Measurements from ENCODE around the gene ACOXL.
A peak's percentile ranks its signal among the peaks of the same experiment; 100 is the strongest.

The ACOXL gene

DNA sequence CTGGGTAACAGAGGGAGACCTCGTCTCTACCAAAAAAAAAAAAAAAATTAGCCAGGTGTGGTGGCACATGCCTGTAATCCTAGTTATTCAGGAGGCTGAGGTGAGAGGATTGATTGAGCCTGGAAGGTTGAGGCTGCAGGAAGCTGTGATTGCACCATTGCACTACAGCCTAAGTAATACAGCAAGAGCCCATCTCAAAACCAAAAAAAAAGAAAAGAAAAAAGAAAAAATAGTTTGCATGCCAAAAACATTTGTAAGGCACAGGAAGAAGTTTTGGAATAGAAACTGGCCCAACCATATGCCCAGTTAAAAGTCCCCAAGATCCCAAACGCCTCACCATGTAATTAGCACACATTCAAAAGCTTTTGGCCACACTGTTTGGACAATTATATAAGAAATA is 13.4 kb upstream of the ACOXL start:
- DNase-seq: no peak

DNA sequence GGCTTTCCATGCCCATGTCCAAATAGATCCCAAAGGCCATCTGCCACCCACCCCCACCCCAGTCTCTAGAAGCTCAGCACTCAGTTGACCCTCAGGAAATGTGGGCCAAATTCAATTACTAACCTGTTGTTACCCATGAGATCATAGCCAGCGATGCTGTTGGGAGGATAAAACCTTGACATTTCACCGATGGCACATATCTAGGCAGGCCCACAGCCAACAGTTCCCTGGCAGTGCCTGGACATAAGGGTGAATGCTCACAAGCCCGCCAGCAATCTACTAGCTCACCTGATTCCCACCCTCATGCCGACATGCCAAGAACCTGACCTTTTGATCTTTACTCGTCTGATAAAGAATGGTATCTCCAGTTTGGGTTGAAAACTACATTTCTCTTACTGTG is 11.8 kb upstream of the ACOXL start:
- no peak for DNase-seq

GRCh38 chr2:110724820-110725219 is 7.6 kb upstream of the ACOXL start:
- no peak for DNase-seq

DNA sequence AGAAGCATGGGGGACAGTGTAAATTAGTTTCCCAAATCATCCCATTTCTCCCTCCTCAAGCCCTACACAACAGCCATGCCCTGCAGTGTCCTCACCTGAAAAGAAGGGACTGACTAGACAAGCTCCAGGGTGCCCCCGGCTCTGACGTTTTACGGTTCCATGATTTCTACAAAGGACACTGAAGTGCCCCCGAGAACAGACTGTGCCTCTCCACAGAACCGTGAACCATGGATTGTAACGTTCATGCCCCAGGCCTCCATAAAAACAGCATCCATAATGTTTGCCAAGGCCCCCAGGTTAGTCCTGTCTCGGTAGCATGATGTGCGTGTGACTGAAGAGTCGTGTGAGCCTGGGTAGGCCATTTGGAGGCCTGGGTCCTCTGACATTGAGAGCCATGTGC is 7.0 kb upstream of the ACOXL start:
- DNase-seq: no peak

DNA sequence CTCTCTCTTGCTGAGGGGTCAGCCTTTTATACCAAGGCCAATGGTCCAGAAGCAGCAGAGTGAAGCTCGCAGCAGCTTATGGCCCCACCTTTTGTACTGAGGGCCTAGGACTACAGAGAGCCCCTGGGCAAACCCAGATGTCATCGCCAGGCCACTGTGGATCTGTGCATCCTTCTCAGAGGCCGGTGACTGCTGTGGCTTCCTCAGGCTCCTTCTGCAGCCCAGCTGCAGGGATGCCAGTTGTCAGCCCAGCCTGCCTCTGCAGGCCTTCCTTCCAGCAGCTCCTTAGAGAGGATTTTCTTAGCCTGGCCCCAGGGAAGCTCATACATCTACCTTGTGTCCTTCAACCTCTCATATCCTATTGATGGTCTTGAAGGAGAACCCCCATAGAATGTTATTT is 6.5 kb upstream of the ACOXL start:
- DNase-seq: no peak

DNA sequence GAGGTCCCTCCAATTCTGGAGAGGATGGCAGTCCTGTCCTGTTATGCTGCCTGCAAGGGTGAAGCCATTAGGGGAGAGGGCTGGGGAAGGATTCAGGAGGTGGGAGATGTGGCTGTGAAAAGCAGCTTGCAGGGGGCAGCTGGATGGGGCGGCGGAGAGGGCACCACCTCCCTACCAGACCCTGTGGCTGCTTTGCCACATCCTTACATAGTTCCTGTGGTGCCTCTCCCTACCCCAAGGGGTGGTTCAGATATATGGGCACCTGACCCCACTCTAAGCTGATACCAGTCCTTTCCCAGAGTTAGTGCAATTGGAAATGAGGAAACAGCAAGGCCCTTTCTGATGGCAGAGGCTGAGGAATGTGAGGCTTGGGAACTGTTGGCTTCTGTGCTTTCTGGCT is 6.1 kb upstream of the ACOXL start:
- no peak for DNase-seq

- DNase-seq: no peak
These were observed 4.5 kb upstream of the ACOXL start for GRCh38 chr2:110727923-110728322.

- no peak for DNase-seq
These were observed 3.3 kb upstream of the ACOXL start for GRCh38 chr2:110729106-110729505.

DNA sequence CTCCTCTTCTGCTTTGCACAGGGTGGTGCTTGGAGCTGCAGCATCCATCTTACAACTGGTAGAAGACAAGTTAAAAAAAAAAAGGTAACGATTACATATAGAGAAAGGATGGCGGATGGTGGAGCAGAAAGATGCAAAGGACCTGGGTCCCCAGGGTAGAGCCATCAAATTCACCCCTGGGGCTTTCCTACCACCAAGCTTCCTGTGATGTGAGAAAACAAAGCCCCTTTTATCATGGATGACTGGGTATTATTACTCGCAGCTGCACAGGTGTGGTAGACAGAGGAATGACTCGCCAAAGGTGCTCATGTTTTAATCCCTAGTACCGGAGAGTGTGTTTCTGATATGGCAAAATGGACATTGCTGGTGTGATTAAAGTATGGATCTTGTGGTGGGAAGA is 1.3 kb upstream of the ACOXL start:
- no peak for DNase-seq

- DNase-seq: no peak
These were observed 3.0 kb downstream of the ACOXL start for GRCh38 chr2:110735366-110735765.

DNA sequence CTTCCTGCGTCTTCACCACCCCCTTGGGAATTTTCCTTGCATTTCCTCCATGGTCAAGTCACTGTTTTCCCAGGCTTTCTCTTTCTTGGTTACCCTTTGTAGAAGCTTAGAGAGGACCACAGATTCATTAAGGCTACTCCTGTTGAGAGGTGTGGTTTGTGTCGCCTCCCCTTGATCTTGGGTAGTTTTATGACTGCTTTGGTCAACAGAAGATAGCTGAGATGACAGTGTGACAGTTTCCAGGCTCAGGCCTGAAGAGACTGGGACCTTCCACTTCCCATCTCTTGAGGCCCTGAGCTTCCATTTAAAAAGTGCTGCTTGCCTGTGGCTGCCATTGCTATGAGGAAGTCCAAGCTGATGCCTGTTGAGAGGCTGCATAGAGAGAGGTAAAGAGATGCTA is 5.4 kb downstream of the ACOXL start:
- DNase-seq: no peak

- DNase-seq: no peak
These were observed 8.5 kb downstream of the ACOXL start for GRCh38 chr2:110740747-110741349.

DNA sequence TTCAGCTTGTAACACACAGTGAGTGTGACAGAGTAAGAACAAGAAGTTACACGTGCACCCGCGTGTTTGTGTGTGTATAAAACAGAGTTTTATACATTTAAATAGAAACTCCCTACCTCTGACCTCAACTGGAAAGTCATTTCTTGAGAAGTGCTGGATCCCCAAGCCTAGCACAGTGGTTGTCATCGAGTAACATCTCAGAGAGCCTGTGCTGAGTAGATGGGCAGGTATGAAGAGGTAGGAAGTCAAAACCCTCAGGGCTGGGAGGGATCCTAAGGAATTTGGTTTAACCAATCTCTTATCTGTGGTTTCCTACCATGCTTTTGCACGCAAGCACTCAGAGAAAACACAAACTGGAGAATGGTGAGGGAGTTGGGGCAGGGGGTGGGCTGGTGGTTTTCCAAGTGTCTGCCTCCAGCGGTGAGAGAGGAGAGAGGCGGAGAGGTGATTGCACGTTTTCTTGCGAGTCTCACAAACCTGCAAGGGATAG is 9.2 kb downstream of the ACOXL start:
- no peak for DNase-seq

DNA sequence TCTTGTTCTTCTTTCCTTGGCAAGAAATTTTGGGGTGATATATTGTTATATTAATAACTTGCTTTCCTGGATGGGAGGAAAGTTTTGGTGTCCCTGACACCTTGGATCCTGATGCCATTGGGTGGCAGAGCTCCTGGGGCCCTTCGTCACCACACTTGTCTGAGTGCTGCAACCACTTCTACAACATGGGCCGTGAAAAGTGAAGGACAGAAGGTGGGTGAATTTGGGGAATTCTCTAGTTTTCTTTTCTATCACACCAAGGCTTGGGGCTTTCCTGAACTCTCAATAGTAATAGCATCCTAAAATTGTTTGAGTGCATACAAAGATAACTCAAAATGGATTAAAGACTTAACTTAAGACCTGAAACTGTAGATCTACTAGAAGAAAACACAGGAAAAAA is 10.0 kb downstream of the ACOXL start:
- DNase-seq: no peak

DNA sequence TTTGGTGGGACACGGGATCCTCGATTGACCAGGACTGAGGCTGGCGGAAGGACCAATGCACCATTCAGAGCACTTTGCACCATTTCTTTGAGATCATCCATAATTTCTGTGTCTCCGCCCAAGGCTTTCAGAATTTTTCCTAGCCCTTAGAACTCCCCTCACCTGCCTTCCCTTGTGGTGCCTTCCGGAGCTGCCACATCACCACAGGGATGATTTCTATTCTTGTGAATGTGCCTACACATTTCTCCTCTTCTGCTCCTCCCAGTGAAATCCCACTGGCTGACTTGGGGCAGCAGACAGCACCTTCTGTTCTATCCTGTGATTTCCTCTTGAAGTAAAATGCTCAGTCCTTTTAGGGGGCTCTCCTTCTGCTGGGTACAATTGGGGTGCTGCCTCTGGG is 11.2 kb downstream of the ACOXL start:
- DNase-seq: no peak

DNA sequence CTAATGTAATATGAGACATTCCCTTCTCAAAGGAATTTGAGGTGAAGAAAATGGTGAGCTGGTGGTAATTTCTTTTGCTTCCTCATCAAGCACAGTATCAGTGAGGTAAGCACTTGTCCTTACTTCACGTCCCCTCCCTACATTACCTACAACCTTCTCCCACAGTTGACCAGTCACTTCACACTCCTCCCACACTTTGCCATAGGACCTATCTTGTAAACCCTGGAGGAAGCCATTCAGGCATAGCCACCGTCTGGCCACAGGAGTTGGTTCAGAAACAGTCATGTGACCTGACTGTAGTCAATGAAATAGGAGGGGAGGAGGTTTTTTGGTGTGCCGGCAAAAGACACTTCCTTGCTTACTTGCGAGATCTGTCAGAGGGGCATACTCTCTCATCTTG is 12.1 kb downstream of the ACOXL start:
- DNase-seq: no peak

DNA sequence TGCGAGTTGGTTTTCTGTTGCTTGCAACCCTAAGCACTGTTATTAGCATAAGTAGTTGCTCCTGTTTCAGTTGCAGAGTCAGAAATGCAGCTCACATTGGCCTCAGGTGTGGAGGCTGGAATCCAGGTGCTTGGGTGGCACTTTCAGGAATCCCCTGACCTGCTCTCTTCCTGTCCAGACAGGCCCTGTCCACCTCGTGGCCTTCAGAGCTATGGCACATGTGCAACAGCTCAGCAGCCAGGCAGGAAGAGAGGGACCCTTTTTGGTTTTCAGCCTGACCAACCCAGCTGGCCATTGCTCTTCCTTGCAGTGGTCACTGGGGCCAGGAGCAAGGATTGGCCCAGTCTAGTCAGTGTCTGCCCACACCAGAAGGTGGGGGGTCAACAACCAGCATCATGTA is 12.7 kb downstream of the ACOXL start:
- no peak for DNase-seq

DNA sequence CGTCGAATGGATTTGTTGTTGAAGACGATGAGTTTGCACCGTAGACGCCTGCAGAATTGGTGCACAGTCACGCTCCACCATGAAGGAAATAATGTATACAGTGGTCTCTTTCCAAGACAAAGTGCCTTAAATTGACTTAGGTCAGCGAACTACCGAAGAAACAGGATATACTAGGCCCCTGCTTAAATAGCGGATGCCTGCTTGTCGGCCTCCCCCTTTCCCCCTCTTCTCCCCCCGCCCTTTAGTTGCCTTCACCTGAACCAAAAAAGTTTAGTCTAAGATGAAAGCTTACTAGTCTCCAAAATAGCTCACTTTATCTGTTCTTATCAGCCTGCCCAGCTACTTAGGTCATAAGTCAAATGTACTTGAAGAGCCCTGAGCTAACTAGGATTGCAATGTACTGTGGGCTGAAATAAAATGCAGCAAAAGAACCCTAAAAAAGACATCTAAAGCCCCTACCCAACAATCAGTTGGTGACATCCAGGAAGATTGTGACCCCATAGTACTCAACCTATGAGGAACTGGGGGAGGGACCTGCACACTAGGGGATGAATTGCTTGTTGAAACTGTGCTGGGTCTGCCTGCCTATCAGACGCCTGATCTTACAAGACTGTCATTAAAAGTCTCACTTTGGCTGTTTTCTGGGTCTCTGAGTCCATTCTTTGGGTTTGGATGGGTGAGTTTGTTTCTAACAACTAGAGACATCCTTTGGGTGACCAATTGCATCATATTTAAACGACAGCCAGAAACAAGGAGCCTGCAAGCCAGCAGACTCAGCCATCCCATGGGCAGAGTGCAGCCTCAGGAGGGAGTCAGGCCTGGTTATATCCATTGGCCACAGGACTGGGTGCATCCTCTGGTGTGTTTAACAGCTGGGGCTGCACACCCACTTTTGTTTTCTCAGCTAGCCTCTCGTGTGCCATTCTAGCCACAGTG is 14.5 kb downstream of the ACOXL start:
- no peak for DNase-seq

DNA sequence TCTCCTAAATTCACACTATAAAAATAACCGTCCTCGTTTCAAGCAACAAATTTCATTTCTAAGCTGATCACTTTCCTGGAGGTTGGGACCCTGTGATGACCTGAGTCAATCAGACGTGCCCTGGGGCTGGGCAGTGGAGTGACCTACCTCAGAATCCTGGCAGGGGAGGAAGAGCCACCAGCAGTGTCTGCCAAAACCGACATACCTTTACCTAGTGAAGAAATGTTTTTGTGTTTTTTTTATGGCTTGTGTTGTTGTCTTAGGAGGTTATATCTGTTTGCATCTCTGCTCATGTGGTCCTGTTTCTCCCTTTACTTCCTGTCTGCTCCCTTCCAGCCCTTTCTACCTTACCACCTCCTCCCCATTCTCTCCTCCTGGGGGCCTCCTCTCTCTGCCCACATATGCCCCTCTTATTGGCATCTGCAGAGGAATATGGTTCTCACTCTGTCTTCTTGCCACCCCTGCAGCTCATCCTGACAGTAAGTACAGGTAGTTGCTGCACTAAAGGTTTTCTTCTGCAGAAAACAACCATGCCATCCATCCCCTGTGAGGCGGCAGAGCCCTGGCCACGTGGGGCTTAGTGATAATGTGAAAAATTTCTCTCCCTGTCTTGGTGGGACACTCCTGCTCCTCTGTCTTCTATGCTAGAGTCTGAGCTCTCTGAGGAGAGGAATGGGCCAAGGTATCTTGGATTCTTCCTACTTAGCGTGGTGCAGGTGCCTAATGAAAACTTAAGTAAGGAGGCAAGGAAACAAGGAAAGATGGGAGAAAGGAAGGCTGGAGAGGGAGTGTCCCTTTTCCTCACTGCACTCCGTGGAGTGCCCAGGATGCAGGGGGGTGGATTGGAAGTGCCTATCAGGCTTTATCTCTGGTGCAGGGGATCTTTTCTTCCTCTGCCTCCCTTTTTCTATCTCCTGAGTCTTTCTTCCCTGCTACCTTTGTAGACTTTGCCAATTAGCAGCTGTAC is 15.4 kb downstream of the ACOXL start:
- no peak for DNase-seq

GRCh38 chr2:110748489-110748867 is 16.1 kb downstream of the ACOXL start:
- peak; percentile 81 for DNase-seq

DNA sequence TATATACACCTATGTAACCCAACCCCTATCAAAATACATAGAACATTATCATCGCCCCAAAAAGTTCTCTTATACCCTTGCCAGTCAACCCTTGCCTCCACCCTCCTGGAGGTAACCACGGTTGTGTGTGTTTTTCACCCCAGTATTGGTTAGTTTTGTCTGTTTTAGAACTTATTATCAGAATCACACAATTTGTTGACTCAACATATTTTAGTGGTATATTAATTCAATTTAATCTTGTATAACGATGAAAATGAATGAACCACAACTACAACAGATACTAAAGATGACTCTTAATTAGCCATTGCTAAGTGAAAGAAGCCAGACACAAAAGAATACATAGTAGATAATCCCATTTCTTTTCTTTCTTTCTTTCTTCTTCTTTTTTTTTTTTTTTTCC is 19.3 kb downstream of the ACOXL start:
- DNase-seq: no peak

DNA sequence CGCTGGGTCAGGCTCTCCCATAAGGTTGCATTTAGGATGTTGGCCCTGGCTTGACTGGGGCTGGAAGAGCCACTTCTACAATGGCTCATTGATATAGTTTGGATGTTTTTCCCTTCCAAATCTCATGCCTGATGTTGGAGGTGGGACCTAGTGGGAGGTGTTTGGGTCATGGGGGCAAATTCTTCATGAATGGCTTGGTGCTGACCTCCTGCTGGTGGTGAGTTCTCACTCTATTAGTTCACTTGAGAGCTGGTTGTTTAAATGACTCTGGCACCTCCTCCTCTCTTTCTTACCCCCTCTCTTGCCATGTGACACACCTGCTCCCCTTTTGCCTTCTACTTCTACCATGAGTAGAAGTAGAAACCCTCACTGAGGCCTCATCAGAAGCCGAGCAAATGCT is 20.5 kb downstream of the ACOXL start:
- DNase-seq: no peak

- no peak for DNase-seq
These were observed 23.2 kb downstream of the ACOXL start for GRCh38 chr2:110755491-110756078.
